NCI-H748 treated with DMSO at 0.1 percent for 48 hours (cell line): ENCODE data around the gene S100A6.

Experiments
- DNase-seq: peaks from one replicate; lab custom pipeline; 2025; lab: John Stamatoyannopoulos, UW

The S100A6 gene

DNA sequence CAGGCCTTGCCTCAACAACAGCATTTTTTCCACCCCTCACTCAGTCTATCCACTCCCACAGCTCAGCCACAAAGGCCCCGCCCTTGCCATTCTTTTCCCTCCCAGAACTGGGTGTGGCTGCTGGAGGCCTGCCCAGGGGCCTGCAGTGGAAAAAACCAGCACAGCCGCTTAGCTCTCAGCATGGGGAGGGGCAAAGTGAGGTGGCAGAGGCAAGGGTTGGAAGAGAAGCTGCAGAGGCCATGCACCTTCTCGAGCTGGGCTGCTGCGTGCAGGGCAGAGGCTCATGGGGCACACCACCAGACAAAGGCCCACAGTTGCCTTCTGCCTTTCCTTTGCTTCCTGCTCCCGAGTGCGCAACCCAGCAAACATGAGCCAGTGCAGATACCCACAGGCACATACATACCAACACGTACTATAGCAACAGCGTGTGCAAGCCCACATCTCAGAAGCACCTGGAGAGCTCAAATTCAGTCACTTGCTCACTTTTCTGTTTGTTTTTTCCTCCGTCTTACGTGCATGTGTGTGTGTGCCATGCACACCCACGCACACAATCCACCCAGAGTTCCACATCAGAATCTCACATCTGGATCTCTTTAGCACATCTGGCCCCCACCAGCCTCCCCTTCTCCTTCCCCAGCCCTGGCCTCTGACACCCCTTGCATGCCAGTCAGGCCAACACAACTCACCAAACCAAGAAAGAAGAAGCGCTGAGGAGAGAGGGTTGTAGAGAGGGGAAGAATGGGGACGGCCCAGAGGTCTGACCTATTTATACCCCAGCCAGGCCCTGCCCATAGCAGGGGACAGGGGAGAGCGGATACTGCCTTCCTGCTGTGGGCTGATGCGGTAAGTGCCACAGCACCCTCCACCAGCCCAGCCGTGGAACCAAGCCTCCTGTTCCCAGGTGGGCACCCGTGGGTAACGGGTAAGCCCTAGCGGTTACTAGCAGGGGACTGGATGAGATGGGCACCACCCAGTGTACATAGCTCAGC, 9.6 kb upstream of the S100A6 start, which contains the start of gene S100A4:
TSS of gene S100A4 (minus strand) at position 740 of the 989 bp plus-strand sequence. CDS start 1,012 bp downstream, outside the sequence.
- DNase-seq, result peak; percentile 86

DNA sequence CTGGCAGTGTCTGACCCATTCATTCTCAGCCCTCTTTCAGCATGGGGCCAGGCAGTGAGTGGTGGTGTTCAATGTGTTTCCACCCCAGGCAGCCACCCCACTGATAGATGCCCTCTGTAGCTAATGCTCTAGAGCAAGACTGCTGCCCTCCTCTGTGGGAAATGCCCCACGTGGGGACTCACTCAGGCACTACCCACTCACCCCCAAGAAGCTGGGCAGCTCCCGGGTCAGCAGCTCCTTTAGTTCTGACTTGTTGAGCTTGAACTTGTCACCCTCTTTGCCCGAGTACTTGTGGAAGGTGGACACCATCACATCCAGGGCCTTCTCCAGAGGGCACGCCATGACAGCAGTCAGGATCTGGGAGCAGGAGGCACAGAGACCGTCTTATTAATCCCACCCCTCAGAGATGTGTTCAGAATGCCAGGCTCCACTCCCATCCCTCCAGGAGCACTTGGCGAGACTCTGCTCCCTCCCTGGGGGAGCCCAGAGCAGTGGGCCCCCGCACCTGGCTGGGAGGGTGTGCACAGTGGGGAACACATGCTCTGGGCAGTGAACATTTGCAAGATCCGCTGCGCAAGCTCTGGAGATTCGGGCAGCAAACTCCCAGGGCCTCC, 8.8 kb upstream of the S100A6 start:
- DNase-seq, result no peak

DNA sequence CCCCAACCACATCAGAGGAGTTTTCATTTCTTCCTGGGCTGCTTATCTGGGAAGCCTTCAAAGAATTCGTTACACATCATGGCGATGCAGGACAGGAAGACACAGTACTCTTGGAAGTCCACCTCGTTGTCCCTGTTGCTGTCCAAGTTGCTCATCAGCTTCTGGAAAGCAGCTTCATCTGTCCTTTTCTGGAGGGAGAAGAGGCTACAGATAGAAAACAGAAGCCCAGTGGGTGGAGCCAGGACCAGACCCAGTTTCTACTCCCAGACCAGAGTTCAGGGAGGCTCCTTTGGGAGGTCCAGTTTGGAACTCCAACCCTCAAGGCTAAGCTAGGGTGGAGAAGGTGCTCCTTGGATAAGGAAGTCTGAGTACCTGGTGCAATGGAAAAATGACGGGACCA, 7.9 kb upstream of the S100A6 start:
- no peak for DNase-seq

DNA sequence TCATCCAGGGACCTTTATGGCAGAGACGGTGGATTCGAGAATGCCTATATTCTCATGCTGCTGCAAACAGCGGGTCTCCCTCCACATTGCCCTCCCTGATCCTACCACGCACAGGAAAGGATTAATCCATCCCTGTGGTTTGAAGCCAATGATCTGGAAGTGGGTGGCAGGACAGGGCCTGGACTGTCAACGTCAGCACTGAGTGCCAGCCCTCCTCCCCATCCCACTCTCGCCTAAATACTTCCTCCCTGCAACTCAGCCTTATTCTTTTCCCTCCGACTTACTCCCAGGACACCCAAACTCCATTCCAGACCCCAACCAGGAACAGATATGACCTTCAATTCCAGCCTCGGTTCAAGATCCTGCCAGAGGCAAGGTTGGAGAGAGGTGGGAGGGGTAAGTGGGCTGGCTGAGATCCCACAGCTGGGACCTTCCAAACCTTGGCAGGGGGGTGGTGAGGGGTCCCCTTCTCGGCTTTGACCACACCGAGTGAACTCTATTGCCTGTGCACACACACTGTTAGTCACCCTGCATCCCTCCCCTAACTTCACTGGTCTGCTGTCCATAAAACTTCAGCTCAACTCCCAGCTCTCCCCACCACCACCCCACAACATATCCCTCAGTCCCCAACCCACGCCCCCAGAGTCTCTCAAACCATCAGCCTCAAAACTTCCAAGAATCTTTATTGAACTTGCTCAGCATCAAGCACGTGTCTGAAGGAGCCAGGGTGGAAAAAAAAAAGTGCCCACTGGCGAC, 7.3 kb upstream of the S100A6 start:
- DNase-seq, result no peak

DNA sequence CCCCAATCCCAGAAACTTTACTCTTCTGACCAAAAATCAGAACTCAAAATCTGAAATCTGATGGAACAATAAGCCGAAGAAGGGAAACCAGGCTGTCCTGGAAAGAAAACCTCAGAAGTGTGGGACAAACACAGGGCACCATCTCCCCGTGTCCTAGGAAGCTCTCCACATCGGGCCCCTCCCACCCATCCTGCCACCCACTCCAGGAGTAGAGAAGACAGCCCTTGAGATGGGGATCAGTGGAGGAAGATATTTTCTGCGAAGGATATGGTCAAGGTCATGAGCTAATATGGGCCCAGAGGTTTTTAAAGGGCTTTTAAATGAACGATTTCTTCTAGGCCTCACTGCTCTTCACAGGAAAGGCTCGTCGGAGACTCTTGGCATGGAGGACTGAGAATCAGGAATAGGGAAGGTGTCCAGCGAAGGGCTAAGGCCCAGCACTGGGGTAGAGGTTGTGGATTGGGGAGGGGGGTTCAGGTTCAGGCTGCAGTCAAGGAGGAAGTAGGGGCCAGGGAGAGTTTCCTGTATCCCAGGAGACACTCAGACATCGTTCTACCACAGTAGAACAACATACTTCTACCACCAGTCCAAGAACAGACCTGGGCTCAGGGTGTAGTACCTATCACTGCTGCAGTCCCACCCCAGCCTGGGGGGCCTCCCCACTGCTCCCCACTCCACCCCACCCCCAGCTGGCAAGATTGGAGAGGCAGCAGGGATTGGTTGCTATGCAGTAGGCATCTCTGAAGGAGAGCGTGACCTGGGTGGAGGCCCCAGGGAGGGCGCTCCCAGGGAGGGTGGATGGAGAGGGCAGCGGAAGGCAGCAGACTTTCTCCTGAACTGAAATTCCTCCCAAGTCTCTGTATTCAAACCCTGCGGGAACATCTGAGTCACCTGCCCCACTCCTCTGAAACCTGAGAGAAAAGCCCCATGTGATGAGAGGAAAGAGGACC, 6.1 kb upstream of the S100A6 start:
- DNase-seq, result no peak

DNA sequence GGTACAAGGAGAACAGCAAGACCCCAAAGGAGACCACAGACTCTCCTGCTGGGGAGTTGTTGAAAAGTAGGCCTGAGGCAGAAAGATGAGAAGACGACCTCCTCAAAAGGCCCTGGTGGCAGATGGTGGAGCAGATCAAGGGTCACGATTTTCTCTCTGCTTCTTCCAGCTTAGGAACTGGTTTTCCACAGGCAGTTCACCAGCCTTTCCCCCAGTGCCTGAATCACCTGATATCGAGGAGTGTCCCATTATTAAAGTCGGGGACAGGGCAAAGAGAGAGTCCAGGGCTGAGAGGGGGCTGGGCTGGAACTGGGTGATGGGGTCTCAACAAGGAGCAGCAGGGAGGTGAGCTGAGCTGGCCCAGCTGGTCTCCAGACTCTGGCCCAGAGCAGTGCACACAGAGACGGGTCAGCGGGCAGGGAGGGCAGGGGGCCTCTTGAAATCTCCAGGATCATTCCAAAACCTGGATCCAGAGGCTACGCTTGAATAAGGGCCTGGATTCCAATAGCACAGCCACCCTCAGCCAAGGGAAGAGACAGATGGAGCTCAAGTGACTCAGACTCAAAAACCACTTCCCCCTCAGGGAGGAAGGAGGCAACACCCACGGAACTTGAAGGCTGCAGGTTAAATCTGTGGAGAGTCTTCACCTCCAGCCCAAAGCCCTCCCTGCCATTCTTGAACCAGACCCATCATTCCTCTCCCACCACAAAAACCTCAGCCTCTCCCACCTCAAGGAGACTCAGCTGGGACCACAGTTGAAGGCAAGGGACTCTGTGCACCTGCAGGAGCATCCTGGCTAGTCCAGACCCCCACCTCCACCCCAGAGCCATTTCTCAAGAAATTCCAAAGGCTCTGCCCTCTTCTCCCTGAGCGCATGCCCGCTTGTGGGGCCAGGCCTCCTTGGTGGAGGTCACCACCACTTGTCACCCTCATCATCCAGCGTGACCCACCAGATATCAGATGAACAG, 4.9 kb upstream of the S100A6 start, which contains the start of gene S100A5:
TSS of gene S100A5 (minus strand) at position 541 of the 968 bp plus-strand sequence. CDS start 743 bp downstream, outside the sequence.
- no peak for DNase-seq

DNA sequence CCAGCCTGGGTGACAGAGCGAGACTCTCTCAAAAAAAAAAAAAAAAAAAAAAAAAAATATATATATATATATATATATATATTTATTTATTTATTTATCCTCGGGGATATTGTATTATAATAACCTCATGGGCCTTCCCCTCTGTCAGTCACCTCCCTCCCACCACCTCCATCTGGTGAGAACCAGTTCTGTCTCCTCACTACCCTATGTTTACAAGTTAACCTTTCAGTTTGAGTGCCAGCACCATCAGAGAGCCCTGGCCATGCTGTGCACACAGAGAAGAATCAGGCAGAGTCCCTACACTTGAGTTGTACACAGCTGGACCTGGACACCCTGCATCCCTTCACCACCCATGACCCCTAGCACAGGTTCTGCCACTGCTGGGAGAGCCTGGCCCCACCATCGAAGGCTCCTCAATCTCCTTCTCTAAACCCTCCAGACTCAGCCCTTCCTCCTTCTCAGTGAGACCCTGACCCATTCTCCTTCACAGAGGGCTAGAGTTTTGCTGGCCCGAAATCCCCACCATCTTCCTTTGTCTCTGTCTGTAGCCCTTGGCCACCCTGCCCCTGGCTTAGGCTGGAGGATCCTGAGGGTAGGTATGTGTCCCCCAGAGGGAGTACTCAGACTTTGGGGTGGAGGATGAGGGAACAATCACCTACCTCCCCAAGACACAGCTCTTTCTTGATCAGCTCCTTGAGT, 3.8 kb upstream of the S100A6 start:
- DNase-seq, result no peak

DNA sequence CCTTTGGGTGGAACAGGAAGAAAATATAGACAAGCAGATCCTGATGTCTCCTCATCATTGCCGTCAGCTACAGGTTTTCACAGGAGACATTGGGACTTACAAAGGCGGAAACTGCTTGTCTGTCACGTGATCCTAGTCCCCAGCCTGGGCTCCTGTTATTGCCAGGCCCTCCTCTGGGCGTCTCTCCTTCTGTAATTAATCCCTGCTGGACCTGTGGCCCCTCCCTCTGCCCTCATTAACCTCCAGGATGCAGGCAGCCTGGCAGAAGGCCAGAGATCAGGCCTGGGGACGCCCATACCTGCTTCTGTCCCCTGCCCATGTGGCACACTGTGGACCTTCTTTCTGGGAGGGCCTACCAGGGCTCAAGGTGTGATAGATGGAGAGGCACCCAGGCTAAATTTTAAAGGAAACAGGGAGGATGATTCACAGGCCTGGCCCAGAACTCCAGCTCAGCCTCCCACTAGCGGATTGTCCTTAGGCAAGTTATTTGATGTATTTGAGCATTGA, 2.6 kb upstream of the S100A6 start:
- peak; percentile 74 for DNase-seq

DNA sequence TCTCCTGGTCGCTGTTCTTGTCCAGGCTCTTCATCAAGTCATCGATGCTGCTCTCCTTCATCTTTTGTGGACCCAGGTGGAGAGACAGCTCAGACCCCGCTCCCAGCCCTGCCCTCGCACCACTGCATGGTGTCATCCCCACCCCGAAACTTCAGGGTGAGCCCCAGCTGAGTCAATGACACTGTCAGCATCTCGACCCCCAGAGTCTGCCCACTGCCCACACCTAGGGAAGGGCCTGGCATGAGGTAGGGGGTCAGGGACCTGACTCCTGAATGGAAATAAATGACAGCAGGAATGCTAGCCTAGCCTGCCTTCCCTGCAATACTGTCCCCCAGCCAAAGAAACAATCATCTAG, 1.6 kb upstream of the S100A6 start:
- no peak for DNase-seq

DNA sequence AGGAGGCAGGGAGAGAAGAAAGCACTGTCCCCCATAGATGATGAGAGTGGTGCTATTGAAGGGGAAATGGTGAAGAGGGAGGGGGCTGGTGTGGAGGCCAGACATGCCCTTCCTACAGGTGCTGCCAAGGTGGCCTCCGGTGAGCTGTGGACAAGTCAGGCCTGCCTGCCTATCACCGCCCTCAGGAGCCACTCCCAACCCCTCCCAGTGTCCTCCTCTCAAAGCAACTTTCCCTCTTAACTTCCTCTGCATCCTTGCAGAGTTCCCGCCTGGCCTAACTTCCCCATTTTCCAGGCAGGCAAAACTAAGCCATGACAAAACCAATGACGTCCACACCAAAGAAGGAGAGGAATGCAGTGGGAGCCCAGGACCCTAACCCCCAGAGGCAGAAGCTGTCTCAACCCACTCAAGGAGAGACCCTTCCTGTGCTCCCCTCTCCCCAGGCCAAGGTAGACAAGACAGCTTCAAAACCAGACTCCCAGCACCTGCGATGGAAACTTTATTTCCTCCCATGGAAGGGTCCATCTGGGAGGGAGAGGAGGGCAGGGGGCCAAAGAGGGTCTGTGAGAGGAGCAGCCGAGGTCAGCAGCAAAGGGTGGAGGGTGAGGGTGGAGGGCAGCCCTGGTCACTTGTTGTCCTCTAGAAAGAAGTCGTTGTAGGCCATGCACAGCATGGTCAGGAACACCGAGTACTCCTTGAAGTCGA, 1.0 kb upstream of the S100A6 start:
- no peak for DNase-seq

DNA sequence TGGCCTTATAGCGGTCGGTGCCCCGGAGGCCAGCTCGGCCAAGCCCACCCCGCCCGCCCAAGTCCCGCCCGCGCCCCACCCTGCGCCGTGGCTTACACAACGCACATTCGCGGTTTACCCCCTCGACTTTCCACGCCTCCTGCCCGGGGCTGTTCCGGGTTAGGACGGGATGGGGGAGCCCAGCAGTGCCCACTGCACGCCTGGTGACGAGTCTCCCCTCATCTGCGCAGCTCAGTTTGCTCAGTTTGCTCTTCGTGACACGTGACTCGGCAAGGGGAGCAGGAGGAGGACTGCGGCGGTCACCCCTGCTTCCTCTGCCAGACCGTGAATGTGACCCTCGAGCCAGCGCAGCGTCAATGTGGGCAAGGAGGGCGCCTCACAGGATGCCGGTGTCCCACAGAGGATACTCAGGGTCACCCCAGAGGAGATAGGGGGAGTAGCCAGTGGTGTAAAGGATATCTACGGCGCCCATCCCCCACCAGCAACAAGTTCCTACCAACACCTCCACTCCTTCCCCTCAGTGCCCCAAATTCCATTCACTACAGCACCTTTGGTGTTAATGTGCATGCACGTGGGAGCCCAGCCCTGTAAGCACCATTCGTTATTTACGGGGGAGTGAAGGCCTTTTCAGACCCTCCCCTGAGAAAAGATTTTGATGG, 350 bp upstream of the S100A6 start:
- DNase-seq, result peak; percentile 44

DNA sequence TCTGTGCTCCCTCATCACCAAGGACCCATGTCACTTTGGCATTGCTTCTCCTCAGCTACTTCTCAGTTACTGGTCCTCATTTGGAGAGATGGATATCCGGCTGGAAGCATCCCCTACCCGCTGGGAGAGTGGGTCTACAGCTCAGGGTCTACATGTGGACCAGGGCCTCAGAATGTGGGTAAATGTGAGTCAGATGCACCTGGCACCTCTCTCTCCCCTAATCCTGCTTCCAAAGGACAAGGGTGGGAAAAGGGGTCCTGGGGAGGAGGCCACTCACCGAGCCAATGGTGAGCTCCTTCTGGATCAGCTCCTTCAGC, 908 bp downstream of the S100A6 start:
- no peak for DNase-seq

DNA sequence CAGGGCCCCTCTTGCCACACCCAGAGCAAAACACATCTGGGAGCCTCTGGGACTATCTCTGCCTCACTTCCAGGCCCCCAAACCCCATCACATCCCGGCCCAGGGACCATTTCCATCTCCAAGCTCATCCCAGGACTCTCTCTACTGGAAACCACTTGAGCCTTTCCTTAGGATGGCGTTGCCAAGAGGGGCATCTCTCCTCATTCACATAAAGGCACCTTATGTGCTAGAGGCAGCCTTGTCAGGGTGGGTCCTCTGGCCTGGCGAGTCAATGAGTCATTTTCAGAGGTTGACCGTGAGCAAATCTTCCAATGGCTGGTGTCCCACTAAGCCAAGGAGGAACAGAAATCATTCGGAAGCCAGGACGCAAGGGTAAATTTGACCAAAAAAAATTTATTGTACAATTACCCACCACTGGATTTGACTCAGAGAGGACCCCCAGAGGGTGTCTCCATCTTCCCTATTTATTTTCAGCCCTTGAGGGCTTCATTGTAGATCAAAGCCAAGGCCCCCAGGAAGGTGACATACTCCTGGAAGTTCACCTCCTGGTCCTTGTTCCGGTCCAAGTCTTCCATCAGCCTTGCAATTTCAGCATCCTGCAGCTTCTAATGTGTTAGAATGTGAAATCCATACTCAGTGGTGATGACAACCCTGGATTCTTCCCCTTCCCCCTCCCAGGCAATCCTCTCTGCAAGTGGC, 1.4 kb downstream of the S100A6 start:
- DNase-seq, result no peak

DNA sequence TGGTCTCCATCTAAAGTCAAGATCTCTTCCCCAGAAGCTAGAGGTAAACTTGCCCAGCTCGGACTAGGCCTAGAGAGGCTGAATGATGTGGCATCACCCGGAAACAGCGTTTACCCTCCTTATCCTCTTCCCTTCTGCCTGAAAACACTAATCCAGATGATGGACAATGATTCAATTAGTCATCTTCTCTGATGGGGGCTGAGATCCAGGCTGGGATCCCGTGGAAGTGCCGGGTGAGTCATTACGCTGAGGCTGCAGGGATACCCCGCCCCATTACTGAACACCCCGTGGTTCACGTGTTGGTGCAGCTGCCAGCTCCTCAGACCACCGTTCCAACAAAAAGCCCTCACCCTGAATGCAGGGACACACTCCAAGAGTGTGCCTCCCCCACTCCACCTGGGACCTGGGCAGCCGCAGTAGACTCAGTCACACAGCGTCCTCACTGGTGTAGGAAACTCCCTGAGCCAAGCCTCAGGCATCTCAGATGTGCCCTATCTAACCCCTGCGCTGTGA, 2.0 kb downstream of the S100A6 start:
- DNase-seq, result no peak

DNA sequence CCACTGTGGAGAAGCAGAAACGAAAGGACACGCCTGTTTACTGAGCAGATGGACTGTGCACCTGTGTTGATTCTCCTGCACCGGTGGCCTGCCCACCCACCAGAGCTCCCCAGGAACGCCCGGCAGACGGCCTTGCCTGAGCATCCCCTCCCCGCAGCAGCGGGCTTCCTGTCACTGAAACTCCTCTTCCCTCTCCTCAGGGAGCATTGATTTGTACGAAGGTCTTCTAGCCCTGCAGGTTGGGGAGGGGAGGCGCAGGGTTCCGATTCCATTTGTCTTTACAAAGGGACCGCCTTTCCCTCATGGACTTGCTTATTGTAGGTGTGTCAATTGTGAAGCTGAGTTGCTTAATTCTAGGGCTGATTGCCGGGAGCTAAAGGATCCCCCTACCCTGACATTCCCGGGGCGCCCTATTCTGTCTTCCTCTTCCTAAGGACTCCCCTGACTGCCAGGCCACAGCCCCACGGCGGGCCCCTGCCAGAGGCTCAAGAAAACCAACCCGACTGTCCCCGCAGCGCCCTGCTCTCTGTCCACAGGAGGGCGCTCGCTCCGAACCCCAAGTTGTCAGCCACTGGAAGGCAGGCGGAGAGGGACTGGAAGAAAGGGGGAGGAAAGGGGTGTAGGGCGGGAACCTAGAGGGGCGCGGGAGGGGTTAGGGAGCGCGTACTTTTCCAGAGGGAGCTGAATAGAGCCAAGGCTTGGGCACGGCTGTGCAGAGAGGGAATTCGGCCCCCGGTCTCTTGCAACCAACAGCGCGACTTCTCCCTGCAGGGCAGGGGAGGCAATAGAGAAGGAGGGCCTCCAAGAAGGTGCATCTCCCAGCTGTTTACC, 2.8 kb downstream of the S100A6 start:
- DNase-seq, result peak; percentile 78

DNA sequence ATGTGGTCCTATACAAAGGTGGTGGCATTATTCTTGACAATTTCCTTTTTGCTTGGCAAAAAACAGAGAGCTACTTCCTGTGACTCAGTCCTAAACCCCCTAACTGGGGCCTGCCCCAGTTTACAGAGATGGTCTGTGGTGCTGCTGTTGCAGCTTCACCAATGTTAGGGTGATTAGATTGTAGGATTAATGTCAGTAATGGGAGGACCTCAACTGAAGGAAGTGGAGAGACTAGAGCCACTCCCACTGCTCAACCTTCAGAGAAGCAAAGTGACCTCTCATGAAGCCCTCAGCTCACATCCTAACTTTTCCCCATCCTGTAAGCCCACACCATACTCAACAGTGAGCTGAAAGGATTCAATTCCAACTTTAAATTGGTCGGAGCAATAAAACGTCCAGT, 3.6 kb downstream of the S100A6 start:
- no peak for DNase-seq
